Right atrium auricular region (tissue), 2 donors: Measurements from ENCODE around the gene CFAP221. TPM values are rescaled to one million over a fixed set of nuclear protein-coding genes. Genes with fewer than 3 reads are reported as not detected.
A peak's percentile ranks its signal among the peaks of the same experiment; 100 is the strongest.

ENCODE experiments used
- DNase-seq: peaks from one replicate; pipeline ENCODE4 v3.0.0-alpha.2; 2019; ENCODE audit warnings: low spot score
- H3K27ac ChIP-seq, 2 donors: fragments of 200-600 bp; sonication (generic); 1 replicate in 1 of 2; 2 replicates in 1 of 2; pipeline ENCODE4 v1.5.1; 2016 to 2019
- H3K27me3 ChIP-seq, 2 donors: fragments of 200-600 bp; sonication (generic); one replicate each; pipeline versions ENCODE4 v1.5.1 to v1.6.0; 2017 to 2019
- H3K36me3 ChIP-seq: fragments of 200-600 bp; sonication (generic); one replicate; pipeline ENCODE4 v1.5.1; 2016
- H3K4me1 ChIP-seq, 2 donors: fragments of 200-600 bp; sonication (generic); one replicate each; pipeline versions ENCODE4 v1.5.1 to v1.6.0; 2017 to 2019
- H3K4me3 ChIP-seq, 2 donors: fragments of 200-600 bp; sonication (generic); 1 replicate in 1 of 2; 2 replicates in 1 of 2; pipeline ENCODE4 v1.5.1; 2017 to 2019; ENCODE audit warnings: mild to moderate bottlenecking in 1 of 2, moderate library complexity in 1 of 2
- H3K9me3 ChIP-seq, 2 donors: fragments of 200-600 bp; sonication (generic); one replicate each; pipeline ENCODE4 v1.5.1; 2019
- CTCF ChIP-seq, 2 donors: fragments of 200-600 bp; sonication (generic); IDR thresholded peaks; one replicate each; pipeline ENCODE4 v1.5.1; 2019; ENCODE audit warnings: antibody characterized with exemption in 2 of 2
- total RNA-seq, 2 donors: library from RNA; depleted of rRNA; stranded (reverse); fragments of >200 nt; gene quantifications; one replicate each; pipeline ENCODE4 v1.1.0, GENCODE V29; 2016

Gene CFAP221
- total RNA-seq, 2 donors from 2014 or later, result 0.44 to 1.1 TPM

- no peaks in the 10 kb centered on the region for H3K27me3 ChIP-seq
- no peaks in the 10 kb centered on the region for H3K4me1 ChIP-seq
- H3K4me3 ChIP-seq, result no peak overlapping the region
- H3K27ac ChIP-seq, result no peak overlapping the region
- no peaks in the 10 kb centered on the region for H3K36me3 ChIP-seq
- H3K9me3 ChIP-seq, result peaks cover 0 to 27% of the 10 kb centered on the region in 2 donors
- no peak for DNase-seq
- no peak for TF ChIP-seq CTCF (IDR thresholded peaks at IDR 0.05)
Measured at GRCh38 chr2:119536211-119536610, 8.0 kb upstream of the CFAP221 start.

- Histone ChIP-seq H3K36me3 (no peaks in the 10 kb centered on the region), H3K9me3 (peaks cover 0 to 26% of the 10 kb centered on the region in 2 donors), H3K27ac (no peak overlapping the region), H3K4me3 (no peak overlapping the region), H3K4me1 (no peaks in the 10 kb centered on the region), H3K27me3 (no peaks in the 10 kb centered on the region)
- no peak for DNase-seq
- no peak for TF ChIP-seq CTCF (IDR thresholded peaks at IDR 0.05)
Measured at GRCh38 chr2:119536707-119537106, 7.5 kb upstream of the CFAP221 start.

GRCh38 chr2:119537792-119538191 lies 6.5 kb upstream of the CFAP221 start:
- Histone ChIP-seq H3K9me3 (peaks cover 0 to 15% of the 10 kb centered on the region in 2 donors), H3K4me1 (no peaks in the 10 kb centered on the region), H3K27ac (no peak overlapping the region), H3K36me3 (no peaks in the 10 kb centered on the region), H3K27me3 (no peaks in the 10 kb centered on the region), H3K4me3 (no peak overlapping the region)
- TF ChIP-seq CTCF (IDR thresholded peaks at IDR 0.05), result no peak
- no peak for DNase-seq

- no peak for TF ChIP-seq CTCF (IDR thresholded peaks at IDR 0.05)
- peaks cover 0 to 11% of the 10 kb centered on the region in 2 donors for H3K4me1 ChIP-seq
- H3K4me3 ChIP-seq, result no peak overlapping the region
- H3K27ac ChIP-seq, result no peak overlapping the region
- no peaks in the 10 kb centered on the region for H3K9me3 ChIP-seq
- no peaks in the 10 kb centered on the region for H3K27me3 ChIP-seq
- no peaks in the 10 kb centered on the region for H3K36me3 ChIP-seq
- no peak for DNase-seq
Measured at GRCh38 chr2:119541476-119541875, 2.8 kb upstream of the CFAP221 start.

- Histone ChIP-seq H3K36me3 (no peaks in the 10 kb centered on the region), H3K4me3 (peak overlapping the region; percentile 58 to 64), H3K27me3 (no peaks in the 10 kb centered on the region), H3K4me1 (peaks cover 0 to 11% of the 10 kb centered on the region in 2 donors), H3K9me3 (no peaks in the 10 kb centered on the region), H3K27ac (peak overlapping the region in 1 of 2 donors; percentile 44)
- DNase-seq, result no peak
- no peak for TF ChIP-seq CTCF (IDR thresholded peaks at IDR 0.05)
Measured at GRCh38 chr2:119544939-119545475, 758 bp downstream of the CFAP221 start.
